GM12891 (cell line): ENCODE results near the gene PCNT.

ENCODE experiments used
- POLR2A ChIP-seq: IDR thresholded peaks from 2 replicates; pipeline ENCODE4 v1.6.1; 2011; ENCODE audit warnings: low read depth, low read length, control low read depth
- POLR2AphosphoS5 ChIP-seq: IDR thresholded peaks from 2 replicates; pipeline ENCODE4 v1.6.1; 2011; ENCODE audit warnings: low read depth, low read length, control low read depth
- SPI1 ChIP-seq: IDR thresholded peaks from 2 replicates; pipeline ENCODE4 v1.6.1; 2011; ENCODE audit warnings: low read depth, low read length, control low read depth
- TAF1 ChIP-seq: IDR thresholded peaks from 2 replicates; pipeline ENCODE4 v1.6.1; 2011; ENCODE audit warnings: low read depth, low read length, control low read depth

GRCh38 chr21:46482225-46482845 is 158.4 kb downstream of the PCNT start:
- TF ChIP-seq POLR2AphosphoS5 = no peak
- no peak for TF ChIP-seq POLR2A
- no peak for TF ChIP-seq TAF1
- no peak for TF ChIP-seq SPI1
